Mammary epithelial cell (primary cell): Measurements from ENCODE around the gene FGF12.

Source experiments
- CTCF ChIP-seq, 2 donors: IDR thresholded peaks in 1 of 2; conservative IDR thresholded peaks in 1 of 2; 2 replicates each; pipeline ENCODE4 v1.5.1; 2011 to 2012; ENCODE audit warnings: inconsistent platforms in 2 of 2, low read length in 2 of 2, mild to moderate bottlenecking in 2 of 2, control low read depth in 1 of 2, low read depth in 1 of 2; ENCODE audit not compliant: insufficient read depth in 1 of 2; ENCODE audit errors: extremely low read depth in 1 of 2
- EZH2 ChIP-seq: IDR thresholded peaks from 2 replicates; pipeline ENCODE4 v1.6.1; 2012; ENCODE audit warnings: low read length, inconsistent platforms, borderline replicate concordance

DNA sequence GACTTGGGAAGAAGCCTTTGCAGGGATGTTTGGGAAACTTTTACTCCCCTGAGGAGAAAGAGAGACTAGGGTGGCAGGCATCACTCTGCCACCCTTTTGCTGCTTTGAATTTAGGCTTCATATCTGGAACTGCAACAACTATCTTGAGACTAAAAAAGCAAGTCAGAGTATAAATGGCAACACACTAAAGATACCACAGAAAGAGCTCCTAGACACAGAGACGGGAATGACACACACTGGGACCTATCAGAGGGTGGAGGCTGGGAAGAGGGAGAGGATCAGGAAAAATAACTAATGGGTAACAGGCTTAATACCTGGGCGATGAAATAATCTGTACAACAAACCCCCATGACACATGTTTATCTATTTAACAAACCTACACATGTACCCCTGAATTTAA is 237.8 kb downstream of the FGF12 start:
- no peak for TF ChIP-seq EZH2
- TF ChIP-seq CTCF (conservative IDR thresholded peaks at IDR 0.05 in 1 of 2, IDR thresholded peaks at IDR 0.05 in 1 of 2; ENCODE audit: extremely low read depth in 1 of 2, insufficient read depth in 1 of 2, low read depth in 1 of 2, low read length in 2 of 2): no peak
